NCI-H526 (cell line): ENCODE data around the gene SHC3.
A peak's percentile ranks its signal among the peaks of the same experiment; 100 is the strongest.

Experiments
- DNase-seq, 2 experiments: peaks; one replicate each; lab custom pipeline; 2025; lab: John Stamatoyannopoulos, UW

SHC3 gene

GRCh38 chr9:89185980-89186379, 7.4 kb upstream of the SHC3 start:
- DNase-seq = no peak

- DNase-seq = no peak
Observed at GRCh38 chr9:89183146-89183545, 4.5 kb upstream of the SHC3 start.

GRCh38 chr9:89182369-89182768, 3.8 kb upstream of the SHC3 start:
- no peak for DNase-seq

GRCh38 chr9:89179895-89180734, 1.5 kb upstream of the SHC3 start:
- DNase-seq = peak; percentile 55 to 75

DNA sequence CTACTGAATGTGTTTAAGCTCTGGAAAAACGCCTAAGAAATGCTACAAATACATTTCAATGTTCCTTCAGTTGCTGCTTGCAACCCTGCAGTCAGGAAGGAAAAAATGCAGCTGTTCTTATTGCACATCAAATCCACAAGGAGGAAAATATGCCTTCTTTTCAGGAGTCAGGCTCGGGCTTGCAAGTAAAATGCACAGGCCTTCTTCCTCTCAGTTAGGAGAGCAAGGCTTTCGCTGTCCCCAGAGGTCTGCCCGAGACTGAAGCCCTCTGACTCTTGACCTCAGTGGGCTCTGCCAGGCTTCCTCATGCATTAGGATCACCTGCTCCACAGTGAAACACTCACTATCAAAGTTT, 899 bp upstream of the SHC3 start:
- DNase-seq = no peak

GRCh38 chr9:89178830-89179539, 367 bp upstream of the SHC3 start:
- DNase-seq = no peak

- no peak for DNase-seq
Observed at GRCh38 chr9:89177012-89177943, 1.3 kb downstream of the SHC3 start.

- no peak for DNase-seq
Observed at GRCh38 chr9:89175828-89176261, 2.8 kb downstream of the SHC3 start.

DNA sequence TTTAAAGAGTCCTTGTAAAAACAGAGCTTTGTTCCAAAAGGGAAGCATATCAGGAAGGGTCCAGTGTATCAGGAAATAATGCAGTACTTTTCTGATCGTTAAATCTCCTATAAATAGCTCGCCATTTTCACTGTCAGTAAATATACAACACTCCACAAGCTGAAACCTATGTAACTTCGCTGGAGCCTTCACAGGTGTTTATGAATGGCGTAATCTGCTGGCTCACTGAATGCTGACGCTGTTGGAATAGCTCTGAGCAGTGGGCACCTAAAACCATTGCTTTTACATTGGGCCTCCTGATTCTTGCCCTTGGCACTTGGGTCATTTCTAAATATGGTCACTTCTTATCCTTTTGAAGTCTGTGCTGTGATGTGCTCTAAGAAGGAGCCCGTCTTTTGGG, 4.3 kb downstream of the SHC3 start:
- no peak for DNase-seq

DNA sequence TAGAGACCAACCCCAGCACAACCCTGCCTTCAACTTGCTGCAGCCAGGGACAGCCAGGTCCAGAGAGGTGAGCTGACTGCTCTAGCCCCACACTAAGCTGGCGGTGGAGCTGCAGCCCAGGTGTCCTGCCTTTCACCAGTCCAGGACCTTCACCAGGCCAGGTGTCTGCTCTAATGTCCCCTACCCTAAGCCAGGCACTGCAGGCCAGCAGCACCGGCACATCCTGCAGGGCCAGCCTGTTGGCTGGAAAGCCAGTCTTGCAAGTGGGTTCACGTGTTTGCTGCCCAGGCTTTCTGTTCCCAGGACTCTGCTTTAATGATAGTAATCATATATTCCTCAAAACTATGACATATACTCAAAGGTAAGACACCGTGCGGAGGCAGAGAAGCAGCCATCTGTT, 5.5 kb downstream of the SHC3 start:
- no peak for DNase-seq

DNA sequence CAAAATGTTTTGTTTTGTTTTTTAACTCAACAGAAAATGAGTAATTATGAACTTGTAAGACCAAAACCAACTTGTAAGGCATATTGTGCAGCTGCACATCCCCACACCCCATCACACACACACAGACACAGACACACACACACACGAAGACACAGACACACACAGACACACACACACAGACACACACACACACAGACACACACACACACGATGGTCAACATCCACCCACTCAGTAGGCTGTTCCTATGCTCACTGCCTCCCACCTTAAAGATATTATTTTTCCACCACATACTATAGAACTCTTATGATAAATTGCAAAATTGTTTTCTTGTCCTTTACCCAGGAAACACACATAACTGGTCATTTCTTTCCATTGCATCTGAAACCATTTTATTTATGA, 6.2 kb downstream of the SHC3 start:
- no peak for DNase-seq

DNA sequence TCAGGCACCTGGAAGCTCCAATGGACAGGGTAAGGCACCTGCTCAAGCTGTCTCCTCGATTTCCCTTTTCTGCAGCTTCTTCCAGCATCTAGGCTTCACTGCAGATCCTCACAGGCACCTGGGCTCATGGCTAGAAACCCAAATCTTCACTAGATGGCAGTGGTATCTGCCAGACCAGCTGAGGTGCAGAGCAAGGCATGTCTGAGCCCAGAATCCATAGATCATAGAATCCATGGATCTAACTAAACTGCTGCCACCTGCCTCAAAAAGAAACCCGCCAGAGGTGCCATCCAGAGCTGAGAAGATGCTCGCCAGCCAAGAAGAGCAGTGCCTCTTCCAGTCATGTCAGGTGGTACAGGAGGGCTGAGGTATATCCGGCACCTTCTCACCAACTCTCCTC, 6.9 kb downstream of the SHC3 start:
- DNase-seq = no peak

DNA sequence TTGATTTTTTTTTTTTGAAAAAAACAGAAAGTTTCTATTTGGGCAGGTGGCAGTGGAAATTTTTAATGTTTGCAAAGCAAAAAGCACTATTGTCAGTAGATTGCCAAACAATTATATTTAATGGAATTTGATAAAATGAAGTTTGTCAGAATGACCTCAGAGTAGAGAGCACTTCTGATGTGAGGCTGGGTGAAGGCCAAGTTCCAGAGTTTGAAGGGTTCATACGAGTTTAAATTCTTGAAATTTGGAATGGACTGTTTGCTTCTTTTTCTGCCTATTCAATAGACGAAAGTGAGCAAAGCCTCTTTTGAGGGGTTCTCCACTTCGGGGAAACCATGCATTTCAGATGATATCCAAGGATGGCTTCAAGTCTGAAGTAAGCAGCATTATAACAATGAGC, 7.4 kb downstream of the SHC3 start:
- DNase-seq = no peak

DNA sequence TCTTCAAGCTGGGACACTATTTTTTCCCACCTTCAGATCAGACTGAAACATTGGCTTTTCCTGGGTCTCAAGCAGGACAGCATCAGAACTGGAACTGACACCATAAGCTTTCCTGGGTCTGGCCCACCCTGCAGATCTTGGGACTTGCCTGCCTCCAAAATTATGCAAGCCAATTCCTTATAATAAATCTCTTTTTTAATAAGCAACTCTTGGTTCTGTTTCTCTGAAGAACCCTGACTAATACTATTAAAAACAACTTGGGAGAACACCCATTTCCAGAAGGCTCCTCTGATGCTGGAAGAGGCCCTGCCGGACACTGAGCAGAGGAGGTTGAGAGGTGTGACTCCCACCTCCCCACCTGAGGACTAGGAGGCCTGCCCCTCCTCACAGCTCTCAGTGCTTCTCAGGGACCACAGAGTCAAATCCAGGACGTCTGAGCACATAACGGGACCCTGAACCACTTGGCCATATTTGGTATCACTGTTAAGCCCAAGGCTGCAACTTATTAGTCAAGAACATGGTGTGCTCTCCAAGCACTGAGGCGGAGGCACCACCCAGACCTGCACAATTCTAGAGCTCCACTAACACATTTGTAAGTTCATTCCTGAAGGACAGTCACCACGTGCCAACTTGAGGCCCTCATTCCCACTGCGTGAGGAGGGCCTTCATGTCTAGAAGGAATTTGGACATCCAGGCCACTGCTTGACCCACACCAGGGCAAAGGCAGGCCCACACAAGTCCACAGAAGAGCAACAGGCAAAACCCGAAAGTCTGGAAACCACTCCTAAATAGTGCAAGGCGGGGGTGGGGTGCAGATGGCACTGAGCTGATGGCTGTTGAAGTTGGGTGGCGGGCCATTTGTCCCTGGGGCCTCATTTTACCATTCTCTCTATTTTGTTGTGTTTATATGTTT, 9.5 kb downstream of the SHC3 start:
- no peak for DNase-seq

DNA sequence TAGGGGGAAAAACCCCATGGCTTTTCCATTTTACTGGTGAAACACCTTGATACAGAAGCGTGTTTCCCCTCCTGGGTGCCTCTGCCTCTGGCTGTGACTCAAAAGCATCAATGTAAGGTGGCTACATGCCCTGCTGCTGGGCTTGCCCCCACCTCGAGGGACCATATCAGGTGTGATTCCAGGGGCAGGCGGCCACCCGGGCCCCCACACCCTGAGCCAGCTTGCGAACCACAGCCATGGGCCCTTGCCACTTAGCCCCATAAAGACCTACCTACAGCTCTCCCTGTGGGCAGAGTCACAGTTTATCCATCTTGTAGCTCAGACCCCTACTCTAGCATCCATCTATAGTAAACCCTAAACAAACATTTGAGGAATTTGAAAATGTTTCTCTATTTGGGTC, 10.8 kb downstream of the SHC3 start:
- DNase-seq = no peak

DNA sequence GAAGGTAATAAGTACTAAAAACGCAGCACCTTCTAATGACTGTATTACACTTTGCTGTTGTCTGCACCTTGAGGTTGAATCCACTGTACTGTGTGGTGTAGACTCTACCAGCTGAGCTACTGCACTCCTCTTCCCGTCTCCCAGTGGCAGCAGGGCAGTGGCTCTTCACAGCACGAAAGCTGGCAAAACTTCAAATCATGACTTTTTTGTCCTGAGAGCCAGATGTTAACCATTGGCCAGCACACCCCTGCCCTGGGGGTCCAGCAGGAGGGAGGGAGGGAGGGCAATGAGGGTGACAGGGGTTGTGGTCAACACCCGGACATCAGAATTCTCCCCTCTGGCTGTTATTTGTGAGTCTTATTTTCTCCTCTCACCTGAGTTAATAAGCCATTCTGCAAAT, 11.8 kb downstream of the SHC3 start:
- DNase-seq = no peak

DNA sequence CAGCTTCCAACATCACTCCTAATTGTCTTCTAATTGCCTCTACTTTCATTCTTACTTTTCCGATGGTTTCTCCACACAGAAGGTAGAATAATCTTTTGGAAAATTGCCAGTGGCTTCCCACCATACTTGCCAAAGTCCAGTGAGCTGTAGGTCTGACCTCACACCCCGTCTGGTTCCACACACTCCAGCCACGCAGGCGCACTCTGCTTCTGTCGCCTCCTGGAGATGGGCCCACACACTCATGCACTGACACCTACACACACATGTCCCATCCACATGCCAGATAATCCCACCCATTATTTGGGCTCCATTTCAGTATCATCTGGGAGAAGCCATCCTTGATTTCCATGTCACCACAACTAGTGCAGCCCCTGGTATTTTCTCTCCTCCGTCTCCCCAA, 12.7 kb downstream of the SHC3 start:
- DNase-seq = no peak

DNA sequence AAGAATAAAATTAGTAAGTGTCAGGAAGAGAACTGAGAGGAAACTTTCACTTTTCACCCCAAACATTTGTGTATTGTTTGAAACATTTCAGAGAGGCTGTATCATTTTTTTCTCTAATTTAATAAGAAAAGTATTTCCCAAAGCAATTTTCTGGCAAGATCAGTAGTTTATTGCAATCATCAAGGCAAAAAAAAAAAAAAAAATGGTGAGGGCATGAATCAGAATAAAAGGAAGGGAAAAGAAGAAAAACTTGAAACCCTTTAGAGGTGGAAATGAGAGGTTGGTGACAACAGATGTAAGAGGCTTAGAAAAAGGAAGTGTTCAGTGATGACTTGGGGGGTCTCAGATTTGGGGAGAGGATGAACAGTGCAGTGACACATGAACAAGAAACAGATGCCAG, 13.3 kb downstream of the SHC3 start:
- DNase-seq = no peak

DNA sequence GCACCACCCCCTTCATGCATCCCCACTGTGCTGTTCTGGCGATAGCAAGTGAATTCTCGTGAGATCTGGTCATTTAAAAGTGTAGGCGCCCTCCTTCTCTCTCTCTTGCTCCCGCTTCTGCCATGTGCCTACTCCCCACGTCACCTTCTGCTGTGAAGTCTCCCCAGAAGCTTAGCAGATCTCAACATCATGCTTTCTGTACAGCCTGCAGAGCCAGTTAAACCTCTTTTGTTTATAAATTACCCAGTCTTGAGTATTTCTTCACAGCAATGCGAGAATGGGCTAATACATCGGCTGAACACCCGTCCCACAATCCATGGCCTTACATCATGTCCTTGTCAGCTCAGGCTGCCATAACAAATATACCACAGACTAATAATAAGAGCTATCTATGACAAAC, 17.4 kb downstream of the SHC3 start:
- no peak for DNase-seq

DNA sequence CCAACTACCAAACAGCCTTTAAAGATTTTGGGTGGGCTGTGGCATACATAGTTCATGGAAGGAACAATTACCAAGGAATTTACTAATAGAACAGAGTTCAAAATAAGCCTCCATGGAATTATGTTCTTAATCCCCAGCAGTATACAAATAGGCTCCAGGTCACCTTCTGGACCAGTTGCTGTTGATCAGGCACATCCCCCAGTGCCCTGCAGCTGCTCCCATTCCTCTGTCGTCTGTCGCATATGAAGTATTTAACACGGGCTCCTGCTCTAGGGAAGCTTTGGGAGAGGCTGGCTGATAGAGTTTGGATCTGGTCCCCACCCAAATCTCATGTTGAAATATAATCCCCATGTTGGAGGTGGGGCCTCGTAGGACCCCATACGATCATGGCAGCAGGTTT, 17.8 kb downstream of the SHC3 start:
- DNase-seq = no peak

GRCh38 chr9:89154651-89155336, 23.8 kb downstream of the SHC3 start:
- no peak for DNase-seq
